ENCODE measurements around the gene STARD6.

The STARD6 gene, protein sequence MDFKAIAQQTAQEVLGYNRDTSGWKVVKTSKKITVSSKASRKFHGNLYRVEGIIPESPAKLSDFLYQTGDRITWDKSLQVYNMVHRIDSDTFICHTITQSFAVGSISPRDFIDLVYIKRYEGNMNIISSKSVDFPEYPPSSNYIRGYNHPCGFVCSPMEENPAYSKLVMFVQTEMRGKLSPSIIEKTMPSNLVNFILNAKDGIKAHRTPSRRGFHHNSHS

DNA sequence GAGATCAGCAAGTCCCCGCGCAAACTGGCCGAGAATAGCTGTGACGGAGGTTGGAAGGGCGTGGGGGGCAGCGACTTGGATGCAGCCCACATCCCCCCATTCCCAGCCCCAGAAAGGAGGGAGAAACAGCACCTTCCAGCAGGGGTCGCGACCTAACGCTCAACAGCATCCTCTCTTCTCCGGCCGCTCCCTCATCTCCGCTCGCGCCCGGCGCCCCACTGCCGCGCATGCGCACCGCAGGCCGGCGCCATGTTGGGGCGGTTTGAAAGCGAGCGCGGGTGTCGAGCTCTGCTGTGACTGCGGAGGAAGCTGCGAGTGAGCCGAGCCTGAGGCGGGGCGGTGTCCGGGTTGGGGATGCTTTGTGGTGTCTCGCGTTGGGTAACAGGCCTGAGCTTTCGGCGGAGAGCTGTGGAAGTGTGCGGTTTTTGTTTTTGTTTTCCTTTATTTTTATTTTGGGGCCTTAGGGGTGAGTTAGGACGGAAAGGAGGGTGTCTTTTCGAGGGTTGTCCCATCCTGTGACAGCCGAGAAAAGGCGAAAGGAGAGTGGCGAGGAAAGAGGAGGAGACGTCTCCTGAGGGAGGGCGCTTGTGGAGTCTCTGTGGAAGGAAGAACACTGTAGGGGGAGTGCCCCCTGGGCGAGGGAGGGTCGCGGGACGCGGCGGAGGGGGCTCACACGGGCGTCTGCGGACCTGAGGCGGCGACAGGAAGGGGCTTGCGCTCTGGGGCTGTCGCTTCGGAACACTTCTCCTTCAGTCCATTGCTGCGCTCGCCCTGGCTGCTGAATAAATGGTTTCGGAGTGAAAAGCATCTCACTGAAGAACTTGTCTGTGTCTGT, at the start of gene STARD6, which contains the start of gene C18orf54:
TSS of gene STARD6 (minus strand) at position 199 of the 835 bp plus-strand sequence. CDS start 3,285 bp downstream, outside the sequence.
TSS of gene C18orf54 (plus strand) at position 247 of the 835 bp plus-strand sequence. CDS start 2,667 bp downstream, outside the sequence.
- no peak for TF ChIP-seq CTCF (IDR thresholded peaks at IDR 0.05)
- no peaks in the 10 kb centered on the region for H3K9me3 ChIP-seq
- intact Hi-C loops (cut with DNase I; ENCODE audit: low total_unique reads), result no loop called here
- peak within 1 kb of the TSS; percentile 59 to 92 for H3K4me3 ChIP-seq
- peak within 1 kb of the TSS; percentile 66 for H3K27ac ChIP-seq
- no peaks in the 10 kb centered on the region for H3K27me3 ChIP-seq
- H3K4me1 ChIP-seq, result peaks cover 0 to 6% (median 1%) of the 10 kb centered on the region in 4 donors
- H3K36me3 ChIP-seq, result no peaks in the 10 kb centered on the region
- DNase-seq, result peak; percentile 81 to 89

GRCh38 chr18:54405290-54405689, 47.6 kb upstream of the STARD6 start:
- no peaks in the 10 kb centered on the region for H3K9me3 ChIP-seq
- H3K27ac ChIP-seq, result no peak overlapping the region
- no peaks in the 10 kb centered on the region for H3K27me3 ChIP-seq
- no peaks in the 10 kb centered on the region for H3K4me1 ChIP-seq
- intact Hi-C loops (cut with DNase I; ENCODE audit: low total_unique reads), result no loop called here
- no peak overlapping the region for H3K4me3 ChIP-seq
- no peak for TF ChIP-seq CTCF (IDR thresholded peaks at IDR 0.05)
- no peaks in the 10 kb centered on the region for H3K36me3 ChIP-seq
- DNase-seq, result no peak

DNA sequence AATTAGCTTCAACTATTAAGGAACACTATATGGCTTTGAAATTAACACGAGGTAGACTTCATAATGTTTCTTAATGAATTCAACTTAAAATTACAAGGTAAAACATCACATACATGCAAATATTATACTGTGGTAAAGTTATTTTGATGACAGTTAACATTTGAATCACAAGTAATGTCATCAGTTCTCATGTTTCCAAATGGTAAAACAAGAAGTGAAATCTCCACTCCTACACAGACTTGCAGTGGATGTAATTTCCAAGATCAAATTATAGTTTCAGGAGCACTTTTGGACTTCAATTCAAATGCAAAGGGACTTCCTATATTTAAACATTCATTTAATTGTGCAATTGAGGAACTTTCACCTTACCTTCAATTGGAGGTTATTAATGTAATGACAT, 39.1 kb upstream of the STARD6 start:
- Histone ChIP-seq H3K27me3 (no peaks in the 10 kb centered on the region), H3K4me3 (no peak overlapping the region), H3K36me3 (no peaks in the 10 kb centered on the region), H3K9me3 (no peaks in the 10 kb centered on the region), H3K4me1 (no peaks in the 10 kb centered on the region), H3K27ac (no peak overlapping the region)
- no peak for DNase-seq
- TF ChIP-seq CTCF (IDR thresholded peaks at IDR 0.05), result no peak
- intact Hi-C loops (cut with DNase I; ENCODE audit: low total_unique reads), result no loop called here

- no peak overlapping the region for H3K27ac ChIP-seq
- H3K36me3 ChIP-seq, result no peaks in the 10 kb centered on the region
- H3K9me3 ChIP-seq, result no peaks in the 10 kb centered on the region
- TF ChIP-seq CTCF (IDR thresholded peaks at IDR 0.05), result no peak
- H3K4me1 ChIP-seq, result peaks cover 0 to 1% (median 0%) of the 10 kb centered on the region in 4 donors
- no peak for DNase-seq
- H3K27me3 ChIP-seq, result no peaks in the 10 kb centered on the region
- intact Hi-C loops (cut with DNase I; ENCODE audit: low total_unique reads), result no loop called here
- no peak overlapping the region for H3K4me3 ChIP-seq
These were observed 36.1 kb upstream of the STARD6 start for GRCh38 chr18:54393648-54394294.

DNA sequence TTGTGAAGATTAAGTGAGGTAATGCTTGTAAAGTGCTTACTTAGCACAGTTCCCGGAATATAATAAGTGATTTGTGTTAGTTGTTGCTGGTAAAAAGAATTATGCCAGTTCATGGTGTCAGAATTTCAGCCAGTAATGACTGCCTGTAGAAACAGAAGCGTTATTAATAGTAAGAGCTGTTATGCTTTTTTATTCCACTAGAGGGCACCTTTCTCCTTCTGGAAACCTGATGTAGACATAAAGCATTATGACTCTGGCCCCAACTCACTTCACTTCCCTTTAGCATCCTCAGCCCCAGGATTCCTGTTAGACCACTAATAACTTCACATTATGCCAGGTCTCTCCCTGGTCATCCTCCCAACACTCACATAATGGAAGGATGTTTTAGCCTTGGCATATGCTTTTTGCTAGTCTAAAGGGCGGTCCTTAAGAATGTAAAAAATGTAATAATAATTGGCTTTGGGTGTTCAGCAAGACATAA, 34.9 kb upstream of the STARD6 start:
- no peak for DNase-seq
- no peak overlapping the region for H3K27ac ChIP-seq
- peak; percentile 58 to 67 for TF ChIP-seq CTCF (IDR thresholded peaks at IDR 0.05)
- no peaks in the 10 kb centered on the region for H3K9me3 ChIP-seq
- no peak overlapping the region for H3K4me3 ChIP-seq
- no peaks in the 10 kb centered on the region for H3K27me3 ChIP-seq
- H3K4me1 ChIP-seq, result peaks cover 0 to 7% (median 0%) of the 10 kb centered on the region in 4 donors
- intact Hi-C loops (cut with DNase I; ENCODE audit: low total_unique reads), result no loop called here
- H3K36me3 ChIP-seq, result no peaks in the 10 kb centered on the region
